OCI-M2 (cell line): Measurements from ENCODE around the gene ST6GALNAC3.
"Not testable (repeated sequence)": the region's sequence is repeated elsewhere in the genome, so short reads cannot be mapped to it uniquely, and the experiment has no call there.

Experiments used
- DNase-seq: peaks from one replicate; lab custom pipeline; 2025; ENCODE audit not compliant: unreplicated experiment; lab: John Stamatoyannopoulos, UW

Gene ST6GALNAC3

DNA sequence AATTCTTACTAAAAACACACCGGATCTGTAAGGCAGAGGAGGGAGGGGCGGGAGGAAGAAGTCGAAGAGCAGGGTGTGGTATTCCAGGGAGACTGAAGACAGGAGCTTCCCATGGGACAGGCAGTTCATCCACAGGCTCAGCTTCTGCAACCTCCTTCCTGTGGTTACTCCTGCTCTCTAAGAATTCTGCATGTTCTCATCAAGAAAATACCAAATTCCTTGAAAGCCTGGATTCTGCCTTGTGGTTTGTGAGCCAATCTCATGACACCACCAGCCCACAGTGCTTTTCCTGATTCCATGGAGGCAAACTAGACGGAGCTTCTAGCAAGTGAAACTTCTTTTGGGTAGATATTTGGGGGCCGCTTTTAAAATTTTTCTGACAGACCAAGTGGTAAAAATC is 1.1 kb upstream of the ST6GALNAC3 start:
- no peak for DNase-seq

DNA sequence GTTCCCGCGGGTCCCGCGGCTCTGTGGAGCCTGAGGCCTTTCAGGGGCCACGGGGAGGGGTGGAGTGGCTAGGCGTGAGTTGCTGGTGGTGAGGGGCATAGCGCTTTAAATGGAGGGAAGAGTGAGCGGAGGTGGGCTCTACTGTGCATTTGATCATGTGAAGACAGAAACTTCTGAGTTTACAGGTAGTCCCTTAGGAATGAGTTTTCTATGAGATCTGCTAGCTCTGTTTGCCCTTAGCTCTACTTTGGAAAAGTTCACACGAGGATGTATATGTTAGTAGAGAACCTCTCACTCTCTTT is 593 bp downstream of the ST6GALNAC3 start:
- no peak for DNase-seq

DNA sequence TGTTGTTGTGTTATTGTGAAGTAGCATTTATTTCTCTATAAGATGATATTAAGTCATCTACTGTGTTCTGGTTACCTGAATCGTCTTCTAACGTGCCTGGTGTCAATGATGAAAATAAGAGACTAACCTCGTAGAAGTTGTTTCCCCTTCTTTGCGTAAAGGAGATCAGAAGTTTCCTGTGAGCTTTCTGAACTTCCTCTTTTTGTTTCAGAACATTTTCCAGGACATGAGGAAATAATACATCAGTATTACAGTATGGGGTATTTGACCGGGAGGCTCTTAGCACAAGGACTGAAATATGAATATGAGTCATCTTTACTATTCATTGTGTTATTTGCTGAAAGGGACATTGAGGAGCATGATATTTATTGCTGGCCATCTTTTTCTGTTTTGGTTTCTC is 1.3 kb downstream of the ST6GALNAC3 start:
- DNase-seq: no peak

DNA sequence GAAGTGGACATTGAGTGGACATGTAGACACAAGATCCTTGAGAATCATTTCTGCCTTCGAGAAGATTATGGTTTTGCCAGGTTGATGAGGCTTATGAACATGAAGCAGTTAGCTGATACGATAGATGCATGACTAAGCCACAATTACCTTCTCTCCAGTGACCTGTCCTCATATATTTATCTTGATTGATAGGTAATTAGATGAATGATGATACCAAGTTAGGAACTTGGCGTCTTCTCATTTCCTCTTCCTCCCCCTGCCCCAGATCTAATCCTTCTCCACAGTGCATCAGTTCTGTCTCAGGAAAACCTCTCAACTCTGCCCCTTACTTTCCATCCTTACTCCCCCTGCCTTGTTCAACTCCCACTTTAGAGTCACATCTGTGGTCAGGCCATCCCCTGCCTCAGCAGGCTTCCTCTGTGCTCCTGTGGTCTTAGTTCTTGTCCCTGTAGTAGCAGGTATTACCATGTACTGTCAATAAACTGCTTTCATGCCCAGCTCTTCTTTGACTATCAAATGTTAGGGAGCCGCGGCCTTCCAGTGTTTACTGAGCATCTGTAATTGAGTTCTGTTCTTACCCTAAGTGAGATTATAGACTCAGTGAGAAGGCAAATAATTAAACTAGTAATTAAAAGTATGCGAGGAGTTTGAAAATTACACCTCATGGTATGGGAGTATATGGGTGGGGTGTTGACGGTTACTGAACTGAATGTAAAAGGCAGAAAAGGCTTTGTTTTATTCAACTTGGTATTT is 5.1 kb downstream of the ST6GALNAC3 start:
- DNase-seq: no peak

DNA sequence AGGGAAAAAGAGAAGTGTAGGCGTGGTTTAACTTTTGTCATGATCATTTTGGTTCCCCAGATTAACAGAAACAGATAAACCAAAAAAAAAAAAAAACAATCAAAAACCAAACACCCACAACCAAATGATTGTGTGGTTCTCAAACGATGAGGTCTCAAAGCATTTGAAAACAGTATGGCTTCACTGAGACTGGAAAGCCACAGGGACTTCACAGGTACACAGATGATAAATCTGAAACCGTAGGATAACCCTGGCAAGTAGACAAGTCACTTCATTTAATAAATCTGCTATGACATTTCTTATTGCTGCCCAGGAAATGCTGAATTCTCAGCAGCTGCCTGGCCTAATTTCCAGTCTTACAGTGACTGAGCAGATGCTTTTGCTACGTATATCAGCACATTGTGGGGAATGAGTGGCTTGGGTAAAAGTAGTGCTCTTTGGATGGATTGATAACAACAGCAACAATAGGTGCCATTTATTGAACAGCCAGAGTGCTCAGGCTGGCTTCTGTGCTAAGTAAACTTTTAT is 6.1 kb downstream of the ST6GALNAC3 start:
- no peak for DNase-seq

DNA sequence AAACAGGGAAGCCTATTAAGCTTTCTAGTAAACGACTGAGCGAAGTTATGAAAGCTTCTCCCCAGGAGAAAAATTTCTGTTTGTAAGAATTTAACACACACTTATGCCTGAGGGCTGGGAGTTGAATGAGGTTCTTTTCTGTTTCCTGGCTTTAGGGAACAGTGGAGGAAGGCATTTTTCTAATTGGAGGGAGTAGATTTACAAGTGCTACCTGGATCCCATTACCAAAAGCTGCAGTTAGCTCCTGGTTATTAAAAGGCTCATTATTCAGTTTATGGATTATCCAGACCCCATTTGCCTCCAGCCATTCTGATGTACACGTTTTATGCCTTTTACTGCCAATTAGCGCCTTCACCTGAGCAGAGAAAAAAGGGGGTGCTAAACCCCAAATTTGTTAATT is 7.5 kb downstream of the ST6GALNAC3 start:
- DNase-seq: no peak

DNA sequence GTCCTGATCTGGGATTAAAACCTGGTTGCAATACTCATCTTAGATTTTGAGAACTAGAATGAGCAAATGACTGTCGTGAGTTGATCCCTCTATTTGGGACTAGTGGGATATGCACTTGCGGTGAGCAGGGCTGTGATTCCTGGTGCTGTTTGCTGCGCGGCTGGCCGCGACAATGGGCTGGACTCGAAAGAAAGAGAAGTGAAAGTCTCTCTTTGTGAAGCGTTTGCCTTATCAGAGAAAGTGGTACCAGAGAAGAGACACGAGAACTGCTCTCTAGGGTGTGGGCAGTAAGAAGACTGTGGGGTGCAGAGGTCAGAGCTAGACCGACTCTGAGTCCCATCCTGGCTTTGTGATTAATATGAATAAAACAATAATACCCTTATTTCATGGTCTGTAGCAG is 8.6 kb downstream of the ST6GALNAC3 start:
- DNase-seq: no peak

DNA sequence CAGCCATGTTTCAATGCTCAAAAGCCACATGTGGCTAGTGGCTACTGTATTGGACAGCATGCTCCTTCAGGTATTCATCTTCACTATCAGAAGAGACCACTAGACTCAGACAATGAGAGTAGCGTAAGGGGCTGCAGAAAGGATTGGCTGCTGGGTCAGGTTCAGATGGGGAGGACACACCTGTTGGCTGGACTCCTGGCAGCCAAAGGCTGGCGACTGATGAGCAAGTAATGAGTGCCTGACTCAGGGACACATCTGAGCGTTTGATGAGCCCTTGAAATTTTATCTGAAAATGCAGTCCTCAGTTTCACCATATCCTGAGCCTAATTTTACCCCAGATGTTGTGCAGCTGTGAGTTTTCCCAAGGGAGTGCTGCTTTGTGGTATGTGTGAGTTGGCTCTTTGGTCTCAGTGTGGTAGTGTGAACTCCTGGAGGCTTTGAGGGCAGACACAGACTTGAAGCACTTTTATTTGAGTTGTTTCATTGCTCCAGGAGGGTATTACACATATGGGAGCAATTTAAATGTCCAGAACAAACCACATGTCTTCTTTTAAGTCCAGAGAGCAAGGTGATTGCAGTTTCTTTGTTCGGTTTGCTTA is 9.6 kb downstream of the ST6GALNAC3 start:
- no peak for DNase-seq

DNA sequence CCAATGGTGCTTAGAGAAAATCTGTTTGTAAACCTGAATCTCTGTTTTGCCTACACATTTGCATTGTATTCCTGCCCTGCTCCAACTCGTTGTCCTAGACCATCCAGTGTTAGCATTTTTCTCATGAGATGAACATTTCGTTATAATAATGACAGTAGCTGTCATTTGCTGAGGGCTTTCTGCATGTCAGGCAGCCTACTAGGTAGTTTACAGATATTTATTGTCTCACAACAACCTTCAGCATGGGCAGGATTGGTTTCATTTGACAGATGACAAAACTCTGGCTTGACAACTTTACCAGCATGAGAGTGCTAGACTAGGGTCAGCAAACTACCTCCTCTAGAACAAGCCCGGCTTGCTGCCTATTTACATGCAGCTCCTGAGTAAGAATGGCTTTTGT is 10.1 kb downstream of the ST6GALNAC3 start:
- DNase-seq: no peak

DNA sequence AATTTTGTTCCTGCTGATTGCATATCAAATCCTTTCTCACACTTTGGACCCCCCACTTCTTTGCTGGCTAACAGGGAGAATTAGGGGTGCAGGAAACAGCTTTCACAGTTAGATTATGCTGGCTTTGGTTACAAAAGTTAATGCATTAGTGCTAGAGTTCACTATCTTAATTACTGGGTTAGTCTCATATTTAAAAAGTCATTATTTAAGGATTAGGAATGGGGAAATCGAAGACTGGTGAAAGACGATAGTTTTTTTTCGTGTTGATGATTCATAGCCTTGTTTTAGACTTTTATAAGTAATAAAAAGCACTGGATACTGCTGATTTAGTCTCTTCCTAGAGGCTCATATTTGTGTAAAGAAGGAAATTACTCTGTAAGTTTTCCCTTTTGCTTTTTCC is 11.6 kb downstream of the ST6GALNAC3 start:
- no peak for DNase-seq

DNA sequence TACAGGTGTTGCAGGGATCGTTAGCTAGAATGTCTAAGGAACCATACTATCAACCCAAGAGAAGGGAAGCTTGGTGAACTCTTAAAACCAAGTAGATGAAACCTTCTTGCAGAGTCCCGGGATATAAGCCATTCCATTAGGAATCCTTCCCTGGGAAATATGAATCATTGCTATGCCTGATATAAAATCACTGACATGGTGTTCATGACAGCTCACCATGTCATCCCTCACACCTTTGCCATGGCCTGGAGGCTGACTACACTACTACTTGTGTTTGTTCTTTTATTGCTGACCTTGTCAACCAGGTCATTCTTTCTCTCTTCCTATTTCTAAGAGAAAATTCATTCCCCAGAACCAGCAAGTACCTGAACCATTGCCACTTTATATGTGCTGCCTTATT is 12.1 kb downstream of the ST6GALNAC3 start:
- no peak for DNase-seq

DNA sequence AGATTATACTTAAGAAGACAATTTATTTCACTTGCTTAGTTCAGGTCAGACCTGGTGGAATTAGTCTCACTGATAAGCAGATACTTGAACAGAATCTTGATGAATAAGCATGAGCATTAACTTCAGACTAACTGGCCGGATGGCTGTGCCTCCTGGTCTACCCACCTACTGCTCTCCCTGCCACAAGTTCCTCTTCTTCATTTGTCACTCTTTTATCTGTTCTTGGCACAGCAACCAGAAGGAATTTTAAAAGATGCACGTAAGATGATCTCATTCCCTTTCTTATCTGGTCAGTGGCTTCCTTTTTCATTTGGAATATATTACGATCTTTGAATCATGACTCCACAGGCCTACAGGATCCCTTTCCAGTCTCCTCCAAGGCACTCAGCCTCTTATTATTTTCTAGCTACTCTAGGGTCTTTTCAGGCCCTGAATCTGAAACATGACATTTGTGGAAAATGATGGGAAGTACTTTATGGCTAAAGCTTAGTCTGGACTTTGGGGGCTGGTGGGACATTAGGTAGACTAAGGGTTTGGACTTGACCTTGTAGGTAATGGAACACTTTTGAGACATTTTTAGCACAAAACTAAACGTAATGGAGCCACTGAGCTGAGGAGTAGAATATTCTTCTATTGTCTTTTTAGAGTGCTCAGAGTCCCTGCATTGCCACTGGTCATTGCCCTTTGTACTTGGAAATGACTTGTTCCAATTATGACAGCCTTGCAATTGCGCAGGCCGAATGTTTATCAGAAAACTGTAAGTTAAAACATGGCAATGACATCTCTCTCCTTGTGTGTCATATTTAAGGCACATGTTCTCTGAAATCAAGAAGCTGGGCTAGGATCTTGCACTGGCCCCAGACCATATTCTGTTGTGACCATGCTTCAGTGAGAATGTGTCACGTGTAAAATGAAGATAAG is 16.0 kb downstream of the ST6GALNAC3 start:
- DNase-seq: peak; percentile 48

DNA sequence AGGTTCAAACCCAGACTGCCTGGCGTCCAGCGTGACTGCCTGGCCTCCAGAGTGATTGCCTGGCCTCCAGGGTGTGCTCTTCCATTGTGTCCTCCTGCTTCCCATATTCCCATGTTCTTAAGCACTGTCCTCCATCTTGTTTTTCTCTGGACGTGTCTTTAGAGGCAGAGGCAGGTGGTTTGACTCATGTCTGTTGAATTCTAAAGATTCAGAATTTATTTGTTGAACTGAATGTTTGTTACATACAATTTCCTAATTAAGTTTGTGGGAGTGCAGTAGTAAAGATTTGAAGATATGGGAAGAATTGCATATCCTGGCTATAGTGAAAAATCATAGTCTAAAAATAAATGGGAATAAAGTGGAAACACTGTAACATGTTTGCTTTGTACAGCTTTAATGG is 18.3 kb downstream of the ST6GALNAC3 start:
- no peak for DNase-seq

DNA sequence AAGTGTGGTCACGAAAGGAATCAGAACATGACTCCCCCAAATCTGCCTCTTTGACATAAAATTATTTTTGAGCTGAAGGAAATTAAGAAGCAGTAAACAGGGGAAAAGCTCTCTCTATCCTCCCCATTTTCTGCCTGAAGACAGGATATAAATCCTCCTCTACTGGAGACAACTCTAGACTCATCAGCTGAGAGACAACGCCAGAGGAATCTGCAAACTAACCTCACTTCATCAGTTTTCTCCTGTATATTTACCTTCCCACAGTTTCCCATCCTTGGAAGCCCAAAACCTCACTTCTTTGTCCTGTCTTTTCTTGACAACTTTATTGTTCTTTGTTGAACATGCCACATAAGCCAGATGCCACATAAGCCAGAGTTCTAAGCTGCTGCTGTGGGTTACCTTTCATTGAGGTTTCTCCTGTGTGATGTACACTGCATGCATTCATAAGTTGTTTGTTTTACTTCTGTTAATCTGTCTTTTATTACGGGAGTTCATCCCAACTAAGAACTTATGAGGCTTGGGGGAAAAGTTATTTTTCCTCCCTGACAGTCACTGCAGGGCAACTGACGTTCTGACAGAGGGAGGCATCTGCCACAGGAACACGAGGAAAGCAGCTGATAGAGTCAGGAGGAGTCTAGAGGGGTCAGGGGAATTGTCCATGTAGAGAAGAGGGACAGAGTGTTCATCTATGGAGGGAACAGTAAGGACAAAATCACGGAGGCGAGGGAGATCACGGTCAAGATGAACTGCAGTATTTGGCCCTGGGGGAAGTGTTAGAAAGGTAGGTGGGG is 19.2 kb downstream of the ST6GALNAC3 start:
- no peak for DNase-seq

DNA sequence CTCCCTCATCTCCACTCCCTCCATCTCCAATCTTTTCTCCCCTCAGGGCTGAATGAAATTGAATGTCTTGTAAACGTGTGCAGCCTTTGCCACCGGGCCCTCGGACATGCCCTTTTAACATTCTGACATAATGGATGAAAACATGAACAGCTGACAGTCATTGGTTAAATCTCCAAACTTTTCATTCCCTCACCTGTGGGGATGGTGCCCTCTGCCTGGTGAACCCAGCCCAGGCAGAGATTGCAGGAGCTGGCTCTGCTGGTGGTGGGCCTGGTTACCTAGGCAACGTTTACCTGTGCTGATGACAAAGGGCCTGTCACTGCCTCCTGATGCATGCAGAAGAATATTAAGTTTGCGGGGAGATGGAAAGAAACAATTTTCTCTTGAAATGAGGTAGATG is 21.3 kb downstream of the ST6GALNAC3 start:
- DNase-seq: no peak

DNA sequence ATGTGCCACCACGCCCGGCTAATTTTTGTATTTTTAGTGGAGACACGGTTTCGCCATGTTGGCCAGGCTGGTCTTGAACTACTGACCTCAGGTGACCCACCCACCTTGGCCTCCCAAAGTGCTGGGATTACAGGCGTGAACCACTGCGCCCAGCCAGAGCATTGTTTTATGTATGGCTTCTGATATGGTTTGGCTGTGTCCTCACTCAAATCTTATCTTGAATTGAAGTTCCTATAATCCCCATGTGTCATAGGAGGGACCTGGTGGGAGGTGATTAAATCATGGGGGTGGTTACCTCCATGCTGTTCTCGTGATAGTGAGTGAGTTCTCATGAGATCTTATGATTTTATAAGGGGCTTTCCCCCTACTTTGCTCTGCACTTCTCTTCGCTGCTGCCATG is 22.5 kb downstream of the ST6GALNAC3 start:
- DNase-seq: not testable (repeated sequence)

DNA sequence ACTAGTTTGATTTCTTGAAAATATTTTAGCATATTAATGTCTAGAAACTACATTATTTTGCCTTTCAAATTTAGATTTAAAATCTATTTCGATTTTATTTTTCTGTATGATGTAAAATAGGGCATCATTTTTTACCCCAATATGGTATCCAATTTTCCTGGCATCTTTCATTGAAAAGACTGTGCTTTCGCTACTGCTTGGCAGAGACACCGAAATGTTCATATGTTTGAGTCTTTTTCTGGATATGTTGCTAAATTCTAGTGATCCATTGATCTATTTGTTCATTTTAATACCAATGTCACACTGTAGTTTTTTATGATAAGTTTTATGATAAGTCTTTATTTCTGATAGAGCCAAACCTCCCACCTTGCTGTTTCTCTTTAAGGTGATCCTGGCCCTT is 24.3 kb downstream of the ST6GALNAC3 start:
- no peak for DNase-seq

DNA sequence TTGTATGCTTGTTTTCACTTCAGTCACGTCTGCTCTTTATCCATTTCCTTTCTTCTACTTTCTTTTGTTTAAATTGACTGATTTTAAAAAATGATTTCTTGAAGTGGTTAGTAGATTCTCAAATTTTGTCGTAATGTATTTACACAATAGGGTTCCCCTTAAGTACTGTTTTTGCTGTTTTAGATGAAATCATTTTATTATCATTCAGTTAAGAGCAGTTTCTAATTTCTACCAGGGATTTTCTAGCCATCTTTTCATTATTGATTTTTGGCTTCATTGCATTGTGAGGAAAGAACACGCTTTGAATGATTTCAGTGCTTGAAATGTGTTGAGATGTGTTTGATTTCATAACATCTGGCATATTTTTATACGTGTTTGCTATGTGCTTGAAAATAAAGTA is 27.0 kb downstream of the ST6GALNAC3 start:
- no peak for DNase-seq

DNA sequence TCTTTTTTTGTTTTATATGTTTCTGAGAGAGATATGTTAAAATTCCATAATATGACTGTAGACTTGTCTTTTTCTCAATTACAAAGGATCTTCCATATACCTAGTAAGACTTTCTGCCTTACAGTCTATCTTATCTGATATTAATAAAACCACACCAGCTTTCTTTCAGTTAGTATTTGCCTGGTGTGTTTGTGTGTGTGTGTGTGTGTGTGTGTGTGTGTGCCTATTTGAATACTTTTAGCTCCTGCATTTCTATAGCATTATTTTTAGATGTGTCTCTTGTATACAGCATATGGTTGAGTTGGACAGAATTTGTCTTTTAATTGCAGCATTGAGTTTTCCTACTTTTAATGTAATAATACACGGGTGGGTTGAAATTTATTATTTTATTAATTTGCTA is 27.5 kb downstream of the ST6GALNAC3 start:
- no peak for DNase-seq

DNA sequence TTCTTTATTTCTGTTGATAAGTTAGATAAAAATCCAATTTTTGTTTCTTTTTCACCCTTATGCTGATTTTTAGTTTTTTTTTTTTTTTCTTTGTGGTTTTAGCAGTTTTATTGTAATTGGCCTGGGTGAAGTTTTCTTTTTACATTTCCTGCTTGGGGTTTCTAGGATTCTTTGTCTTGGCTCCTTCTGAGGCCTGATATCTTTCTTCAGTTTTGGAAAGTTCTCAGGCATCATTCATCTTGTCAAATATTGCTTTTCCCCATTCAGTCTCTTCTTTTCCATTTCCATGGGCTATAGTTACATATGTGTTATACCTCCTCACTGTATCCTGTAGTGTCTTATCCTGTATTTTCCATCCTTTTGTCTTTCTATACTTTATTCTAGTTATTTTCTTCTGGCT is 28.5 kb downstream of the ST6GALNAC3 start:
- no peak for DNase-seq

DNA sequence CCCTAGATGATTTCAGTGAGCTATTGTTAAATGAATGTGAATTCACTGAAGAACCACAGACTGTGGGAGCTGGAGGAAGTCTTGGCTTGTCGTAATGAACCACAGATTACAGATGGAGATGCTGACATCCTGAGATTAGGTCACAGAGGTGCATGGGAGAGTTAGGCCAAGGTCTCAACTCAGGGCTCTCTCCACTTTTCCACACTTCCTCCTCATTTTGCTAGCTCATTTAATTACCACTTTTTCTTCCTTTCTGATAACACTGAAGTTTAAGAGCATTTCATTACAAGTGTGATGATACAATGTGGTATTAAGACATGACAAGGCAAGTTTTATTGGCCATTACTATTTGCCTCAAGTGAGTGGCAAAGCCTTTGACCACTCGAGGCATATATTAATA is 30.8 kb downstream of the ST6GALNAC3 start:
- DNase-seq: no peak
